Smooth muscle cell of the umbilical artery (primary cell): Measurements from ENCODE around the gene SBSN. TPM values are rescaled to one million over a fixed set of nuclear protein-coding genes. Genes with fewer than 3 reads are reported as not detected.

ENCODE experiments used
- total RNA-seq: library from RNA; depleted of rRNA; stranded (reverse); fragments of >200 nt; gene quantifications from 2 replicates; pipeline ENCODE4 v1.2.3, GENCODE V29; 2014

Gene SBSN
- total RNA-seq: 0.59 and 0.65 TPM in 2 replicates

GRCh38 chr19:35528218-35529038 is at the start of gene SBSN:
Gene SBSN (minus strand): TSS chr19:35528311. CDS start chr19:35528281, 30 bp downstream.

GRCh38 chr19:35563207-35563829 is 35.2 kb upstream of the SBSN start, which contains the start of gene ATP4A:
Gene ATP4A (minus strand): TSS chr19:35563658. CDS start chr19:35563629, 29 bp downstream.

DNA sequence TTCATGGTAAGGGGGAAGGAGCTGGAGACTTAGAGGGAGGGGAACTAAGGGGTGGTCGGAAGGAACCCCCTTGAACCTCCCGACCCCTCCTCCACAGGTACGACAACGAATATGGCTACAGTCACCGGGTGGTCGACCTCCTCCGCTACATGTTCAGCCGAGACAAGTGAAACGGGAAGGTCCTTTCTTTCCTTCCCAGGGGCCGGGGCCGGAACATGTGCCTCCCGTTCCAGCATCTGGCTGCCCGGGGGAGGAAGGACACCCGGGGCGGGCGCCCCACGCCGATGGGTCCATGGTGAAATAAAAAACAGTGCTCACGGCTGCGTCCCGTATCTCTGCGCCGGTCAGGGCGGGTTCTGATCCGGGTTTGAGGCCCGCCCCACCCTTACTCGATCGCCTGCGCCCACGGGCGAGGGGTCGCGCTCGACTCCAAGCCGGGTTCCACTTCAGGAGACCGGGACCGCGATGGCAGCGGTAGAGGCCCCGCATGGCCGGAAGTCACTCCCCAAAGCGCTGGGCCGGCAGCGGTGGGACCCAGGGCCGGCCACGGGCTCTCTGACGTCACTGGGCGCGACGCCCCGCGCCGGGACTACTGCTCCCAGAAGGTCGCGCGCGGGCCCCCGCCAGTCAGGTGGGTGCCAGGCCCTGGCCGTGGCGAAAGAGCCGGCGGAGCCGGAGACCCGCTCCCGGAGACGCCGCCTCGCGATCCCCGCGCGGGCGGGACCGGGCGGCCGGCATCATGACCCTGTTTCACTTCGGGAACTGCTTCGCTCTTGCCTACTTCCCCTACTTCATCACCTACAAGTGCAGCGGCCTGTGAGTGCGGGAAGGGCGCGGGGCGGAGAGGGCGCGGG is 17.1 kb upstream of the SBSN start, which contains the start of gene TMEM147:
TSS of gene TMEM147 (plus strand) at position 626 of the 854 bp plus-strand sequence. CDS start at position 740, 114 bp downstream.

DNA sequence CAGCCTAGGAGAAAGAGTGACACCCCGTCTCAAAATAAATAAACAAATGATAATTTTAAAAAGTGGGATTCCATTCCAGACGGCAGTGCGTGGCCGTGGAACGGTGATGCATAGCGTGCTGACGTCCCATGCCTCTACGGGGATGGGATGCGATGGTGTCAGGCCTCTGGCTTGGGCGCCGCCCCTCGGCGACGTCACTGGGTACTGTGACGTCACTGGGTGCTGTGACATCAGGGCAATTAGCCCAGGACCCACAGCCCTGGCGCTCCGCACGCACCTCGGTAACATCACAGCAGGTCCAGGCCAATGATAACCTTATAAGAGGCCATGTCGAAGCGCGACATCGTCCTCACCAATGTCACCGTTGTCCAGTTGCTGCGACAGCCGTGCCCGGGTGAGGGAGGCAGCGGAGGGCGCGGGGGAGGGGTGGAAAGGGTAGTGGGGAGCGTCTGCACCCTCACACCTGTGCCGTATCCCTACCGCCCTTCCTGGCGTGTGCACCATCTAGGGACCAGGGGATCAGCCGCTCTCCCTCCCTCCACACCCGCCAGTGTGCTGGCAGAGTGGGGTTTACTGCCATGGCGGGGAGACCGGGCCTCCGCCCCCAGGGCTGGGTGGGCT is 5.2 kb upstream of the SBSN start, which contains the start of gene GAPDHS:
TSS of gene GAPDHS (plus strand) at position 256 of the 621 bp plus-strand sequence. CDS start at position 328, 72 bp downstream.

GRCh38 chr19:35513628-35514281 is 14.4 kb downstream of the SBSN start, which contains the start of gene DMKN:
Gene DMKN (minus strand): TSS chr19:35513649. CDS start chr19:35513475, 174 bp downstream.

DNA sequence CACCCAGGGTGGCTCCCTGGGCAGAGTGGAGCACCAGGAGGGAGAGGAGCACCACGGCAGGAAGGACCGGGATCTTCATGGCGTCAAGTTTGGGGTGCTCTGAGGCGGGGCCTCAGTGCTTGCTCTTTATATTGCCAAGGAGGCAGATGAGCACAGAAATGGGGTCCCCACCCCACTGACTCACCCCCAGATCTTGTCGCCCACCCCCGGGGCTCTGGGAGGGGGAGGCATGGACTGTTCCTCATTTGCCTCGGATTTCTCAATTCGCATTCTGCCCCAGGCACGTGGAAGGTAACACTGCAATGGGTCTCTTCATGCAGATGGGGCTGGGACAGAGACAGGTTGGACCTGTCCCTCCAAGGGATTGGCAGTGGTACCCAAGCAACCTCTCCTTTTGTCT is 37.7 kb downstream of the SBSN start, which contains the start of gene KRTDAP:
TSS of gene KRTDAP (minus strand) at position 101 of the 400 bp plus-strand sequence. CDS start at position 79, 22 bp downstream.

Other genes with a start within 250 kb of the SBSN start
- gene HAMP, start 245.8 kb downstream of the SBSN start, total RNA-seq: not detected in 2 replicates
- gene MAG, start 236.2 kb downstream of the SBSN start, total RNA-seq: not detected in 2 replicates
- gene CD22, start 199.1 kb downstream of the SBSN start, total RNA-seq: 0.55 TPM in 1 of 2 replicates, not detected in the other
- gene FFAR1, start 180.4 kb downstream of the SBSN start, total RNA-seq: not detected in 2 replicates
- gene FFAR3, start 169.9 kb downstream of the SBSN start, total RNA-seq: not detected in 2 replicates
- gene GPR42, start 157.2 kb downstream of the SBSN start, total RNA-seq: not detected in 2 replicates
- gene FFAR2, start 80.1 kb downstream of the SBSN start, total RNA-seq: not detected in 2 replicates
- gene KRTDAP, start 37.8 kb downstream of the SBSN start, total RNA-seq: not detected in 2 replicates
- gene DMKN, start 14.7 kb downstream of the SBSN start, total RNA-seq: 0.23 and 0.30 TPM in 2 replicates
- not detected in 2 replicates for gene GAPDHS, start 5.1 kb upstream of the SBSN start, total RNA-seq
- gene TMEM147, start 17.3 kb upstream of the SBSN start, total RNA-seq: 61.2 and 100 TPM in 2 replicates
- gene ATP4A, start 35.3 kb upstream of the SBSN start, total RNA-seq: not detected in 2 replicates
- gene PMIS2, start 57.9 kb upstream of the SBSN start, total RNA-seq: not detected in 2 replicates
- 5.6 and 8.4 TPM in 2 replicates for gene HAUS5, start 84.4 kb upstream of the SBSN start, total RNA-seq
- gene RBM42, start 100.7 kb upstream of the SBSN start, total RNA-seq: 30.0 and 42.8 TPM in 2 replicates
- gene ETV2, start 113.4 kb upstream of the SBSN start, total RNA-seq: 0.30 TPM in 1 of 2 replicates, not detected in the other
- 228 and 480 TPM in 2 replicates for gene COX6B1, start 120.0 kb upstream of the SBSN start, total RNA-seq
- not detected in 2 replicates for gene UPK1A, start 138.2 kb upstream of the SBSN start, total RNA-seq
- not detected in 2 replicates for gene ZBTB32, start 176.2 kb upstream of the SBSN start, total RNA-seq
- gene KMT2B, start 189.7 kb upstream of the SBSN start, total RNA-seq: 5.9 and 16.0 TPM in 2 replicates
- 0.30 and 0.42 TPM in 2 replicates for gene IGFLR1, start 214.1 kb upstream of the SBSN start, total RNA-seq
- gene U2AF1L4, start 217.1 kb upstream of the SBSN start, total RNA-seq: 4.2 and 9.8 TPM in 2 replicates
- 9.5 and 10.4 TPM in 2 replicates for gene PSENEN, start 217.3 kb upstream of the SBSN start, total RNA-seq
- 8.1 and 12.2 TPM in 2 replicates for gene LIN37, start 220.3 kb upstream of the SBSN start, total RNA-seq
- 77.2 and 141 TPM in 2 replicates for gene HSPB6, start 228.7 kb upstream of the SBSN start, total RNA-seq
- 3.0 and 7.2 TPM in 2 replicates for gene PROSER3, start 229.9 kb upstream of the SBSN start, total RNA-seq
- 1.8 and 6.2 TPM in 2 replicates for gene ARHGAP33, start 247.3 kb upstream of the SBSN start, total RNA-seq